Retina (tissue), 1 donor: ENCODE data around the gene COLEC12.
A peak's percentile ranks its signal among the peaks of the same experiment; 100 is the strongest.
"Not testable (repeated sequence)": the region's sequence is repeated elsewhere in the genome, so short reads cannot be mapped to it uniquely, and the experiment has no call there.

ENCODE experiments used
- DNase-seq: peaks from one replicate; pipeline ENCODE4 v3.0.0-alpha.2; 2016

The COLEC12 gene

DNA sequence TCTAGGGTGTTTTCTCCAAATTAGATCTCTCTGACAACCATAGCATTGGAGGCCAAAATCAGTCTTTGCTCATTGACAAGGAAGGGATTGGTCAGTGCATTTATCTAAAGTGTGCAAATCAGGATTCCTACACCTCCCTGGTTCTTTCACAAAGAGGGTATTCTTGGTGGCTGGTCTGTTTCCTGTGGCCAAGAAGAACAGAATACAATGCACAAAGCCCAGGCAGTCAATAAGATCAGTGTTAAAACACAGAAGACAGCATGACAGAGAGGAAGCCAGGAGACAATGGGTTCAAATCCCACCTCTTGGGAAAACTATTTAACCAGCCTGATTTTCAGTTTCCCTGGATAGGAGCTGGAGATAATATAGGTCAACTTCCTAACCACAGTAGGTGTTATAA lies 186.6 kb downstream of the COLEC12 start:
- no peak for DNase-seq

DNA sequence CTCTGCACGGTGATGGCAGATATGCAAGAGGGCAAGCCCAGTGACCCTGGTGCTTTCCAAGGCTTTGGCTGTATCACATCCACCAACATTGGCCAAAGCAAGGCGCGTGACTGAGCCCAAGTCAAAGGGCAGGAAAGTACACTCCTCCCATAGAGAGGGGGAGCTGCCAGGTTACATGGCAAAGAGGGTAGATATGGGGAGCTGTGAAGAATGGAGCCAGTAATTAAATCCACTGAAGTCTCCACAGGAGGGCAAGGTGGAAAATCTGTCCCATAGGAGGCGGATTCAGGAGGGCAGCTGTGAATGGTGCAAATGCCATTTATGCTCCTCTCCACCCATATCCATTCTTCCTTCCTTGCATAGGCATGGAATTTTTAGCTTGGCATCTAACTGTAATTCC lies 188.1 kb downstream of the COLEC12 start:
- DNase-seq: no peak

GRCh38 chr18:310042-310441 lies 190.5 kb downstream of the COLEC12 start:
- DNase-seq: no peak

GRCh38 chr18:308086-308485 lies 192.4 kb downstream of the COLEC12 start:
- not testable (repeated sequence) for DNase-seq

DNA sequence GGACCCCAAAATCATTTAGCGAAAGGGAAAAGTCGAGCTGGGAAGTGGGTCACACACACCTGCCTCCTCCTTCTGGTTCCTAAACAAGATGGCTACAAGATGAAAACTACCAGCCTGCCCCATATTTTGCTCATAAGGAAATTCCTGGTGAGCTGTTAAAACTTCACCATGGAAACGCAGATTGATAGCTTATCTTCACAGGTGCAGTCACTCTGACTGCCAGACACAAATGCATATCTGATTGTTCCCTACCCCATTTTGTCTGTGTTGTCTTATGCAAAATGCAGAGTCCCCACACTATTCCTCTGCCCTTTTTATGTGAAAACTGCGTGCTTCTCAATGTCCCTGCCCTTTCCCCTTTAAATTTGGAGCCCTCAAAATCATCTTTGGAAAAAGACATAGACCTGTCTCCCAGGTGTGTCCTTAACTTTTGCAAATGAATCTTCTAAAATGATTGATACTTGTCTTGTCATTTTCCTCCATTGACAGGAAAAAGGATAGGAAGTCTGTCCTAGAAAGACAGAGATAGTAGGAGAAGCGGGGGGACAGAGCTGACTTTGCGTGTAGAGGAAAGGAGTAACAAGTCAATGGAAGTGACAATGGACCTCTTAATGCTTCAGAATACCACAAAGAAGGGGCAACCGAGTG lies 193.8 kb downstream of the COLEC12 start:
- DNase-seq: no peak

DNA sequence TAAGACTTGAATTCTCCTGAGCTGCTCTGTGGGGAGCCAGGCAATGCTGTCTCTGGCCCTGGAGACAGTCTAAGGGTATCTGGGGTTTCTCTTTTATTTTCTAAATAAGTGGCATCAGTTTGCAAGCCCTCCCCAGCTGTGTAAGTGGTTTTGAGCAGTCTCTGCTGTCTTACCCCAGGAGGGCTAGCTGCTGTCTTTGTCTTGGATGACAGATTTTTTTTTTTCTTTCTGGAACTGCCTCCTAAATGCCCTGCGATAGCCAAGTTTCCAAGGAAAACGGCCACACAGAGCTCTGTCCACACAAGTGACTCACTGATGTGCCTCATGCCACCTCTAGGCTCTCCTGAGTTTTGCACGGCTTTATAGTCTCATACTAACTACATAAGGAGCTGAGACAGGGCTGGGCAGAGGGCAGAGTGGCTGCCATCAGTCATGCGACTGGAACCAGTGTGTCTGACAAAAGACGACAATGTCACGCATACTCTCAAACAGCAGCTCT lies 195.4 kb downstream of the COLEC12 start:
- DNase-seq: peak; percentile 49

DNA sequence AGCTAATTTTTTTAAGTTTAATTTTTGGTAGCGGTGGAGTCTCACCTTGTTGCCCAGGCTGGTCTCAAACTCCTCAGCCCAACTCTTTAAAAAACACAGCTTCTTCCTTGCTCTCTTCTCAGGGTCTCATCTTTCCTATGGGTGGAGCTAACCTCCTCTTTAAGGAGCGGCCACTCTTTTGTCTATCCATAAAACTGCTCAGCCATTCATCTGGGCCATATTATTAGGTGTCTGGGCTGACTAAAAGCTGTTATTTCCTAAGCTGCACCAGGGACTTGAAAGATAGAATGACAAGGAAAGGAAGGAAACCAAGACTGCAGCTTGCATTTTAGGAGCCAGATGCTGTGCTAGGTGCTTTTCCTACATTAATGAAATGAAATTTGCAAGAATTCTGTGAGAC lies 196.9 kb downstream of the COLEC12 start:
- no peak for DNase-seq

GRCh38 chr18:303011-303410 lies 197.5 kb downstream of the COLEC12 start:
- no peak for DNase-seq

GRCh38 chr18:302097-302496 lies 198.4 kb downstream of the COLEC12 start:
- no peak for DNase-seq

GRCh38 chr18:297936-298335 lies 202.6 kb downstream of the COLEC12 start:
- DNase-seq: no peak

DNA sequence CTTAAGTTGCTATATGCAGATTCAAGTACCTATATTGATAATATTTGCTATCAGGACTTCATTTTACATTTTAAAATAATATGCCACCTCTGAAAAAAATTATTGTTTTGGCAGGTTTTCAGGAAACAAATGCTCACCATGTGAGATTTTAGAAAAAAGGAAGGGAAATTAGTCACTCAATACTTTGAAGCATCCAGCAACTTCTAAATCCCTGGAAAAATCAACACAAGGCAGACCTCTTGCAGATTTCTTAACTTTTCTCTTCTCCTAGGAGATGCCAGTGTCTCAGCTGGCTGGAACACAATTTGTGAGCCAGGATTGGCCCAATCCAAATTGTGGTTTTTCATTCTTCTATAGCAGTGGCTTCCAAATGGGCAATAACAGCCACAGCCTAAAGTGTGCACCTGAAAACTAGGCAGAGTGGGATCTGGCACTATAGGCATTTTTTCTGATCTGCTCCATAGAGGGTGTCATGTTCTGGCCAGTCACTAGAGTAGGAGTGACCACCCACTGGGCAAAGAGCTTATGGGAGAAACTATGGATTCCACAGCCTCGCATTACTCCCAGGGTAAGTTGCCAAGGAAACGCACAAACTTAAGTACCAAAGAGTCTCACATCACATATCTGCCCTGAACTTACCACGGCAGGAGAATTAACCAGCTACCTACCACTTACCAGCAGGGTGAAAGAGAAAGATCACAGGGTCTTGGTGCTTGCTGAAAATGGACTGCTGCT lies 204.6 kb downstream of the COLEC12 start:
- no peak for DNase-seq

DNA sequence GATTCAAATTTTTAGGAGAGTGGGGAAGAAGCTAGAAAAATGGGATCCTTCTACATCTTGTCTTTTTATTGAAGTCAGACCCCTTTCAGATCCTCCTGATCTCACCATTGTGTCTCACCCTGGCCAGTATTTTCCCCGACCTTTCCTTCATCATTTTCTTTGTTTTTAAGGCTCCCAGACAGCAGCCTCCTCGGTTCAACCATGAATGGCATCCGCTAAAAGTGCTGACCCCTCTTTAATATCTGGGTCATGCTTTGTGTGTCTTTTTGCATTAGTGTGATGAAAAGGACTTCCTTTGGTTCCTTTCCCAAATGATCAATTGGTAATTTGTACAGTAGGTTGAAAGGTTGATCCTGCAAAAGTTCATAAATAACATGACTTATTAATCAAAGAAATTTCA lies 205.9 kb downstream of the COLEC12 start:
- peak; percentile 55 for DNase-seq

- no peak for DNase-seq
Observed at GRCh38 chr18:293536-293935, 207.0 kb downstream of the COLEC12 start.

GRCh38 chr18:292271-292670 lies 208.2 kb downstream of the COLEC12 start:
- no peak for DNase-seq

DNA sequence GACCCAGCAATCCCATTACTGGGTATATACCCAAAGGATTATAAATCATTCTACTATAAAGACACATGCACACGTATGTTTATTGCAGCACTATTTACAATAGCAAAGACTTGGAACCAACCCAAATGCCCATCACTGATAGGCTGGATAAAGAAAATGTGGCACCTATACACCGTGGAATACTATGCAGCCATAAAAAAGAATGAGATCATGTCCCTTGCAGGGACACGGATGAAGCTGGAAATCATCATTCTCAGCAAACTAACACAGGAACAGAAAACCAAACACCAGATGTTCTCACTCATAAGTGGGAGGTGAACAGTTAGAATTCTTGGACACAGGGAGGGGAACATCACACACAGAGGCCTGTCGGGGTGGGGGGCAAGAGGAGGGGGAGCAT lies 210.5 kb downstream of the COLEC12 start:
- not testable (repeated sequence) for DNase-seq

DNA sequence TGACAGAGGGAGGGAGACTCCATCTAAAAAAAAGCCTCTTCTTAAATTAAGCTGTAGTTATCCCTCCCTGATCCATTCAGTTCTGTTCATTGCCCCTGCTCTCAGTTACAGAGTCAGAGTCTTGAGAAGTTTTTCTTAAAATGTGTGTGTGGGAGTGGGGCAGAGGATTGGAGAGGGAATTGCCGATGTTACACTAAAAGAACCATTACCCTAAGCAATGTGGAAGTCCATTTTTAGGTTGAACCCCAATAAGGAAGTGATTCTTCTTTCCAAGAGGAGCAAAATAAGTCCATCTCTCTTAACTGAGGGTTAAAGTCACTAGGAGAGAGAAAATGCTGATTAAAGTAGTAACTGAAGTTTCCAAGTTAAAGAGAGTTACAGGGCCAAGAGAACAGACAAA lies 211.5 kb downstream of the COLEC12 start:
- no peak for DNase-seq

DNA sequence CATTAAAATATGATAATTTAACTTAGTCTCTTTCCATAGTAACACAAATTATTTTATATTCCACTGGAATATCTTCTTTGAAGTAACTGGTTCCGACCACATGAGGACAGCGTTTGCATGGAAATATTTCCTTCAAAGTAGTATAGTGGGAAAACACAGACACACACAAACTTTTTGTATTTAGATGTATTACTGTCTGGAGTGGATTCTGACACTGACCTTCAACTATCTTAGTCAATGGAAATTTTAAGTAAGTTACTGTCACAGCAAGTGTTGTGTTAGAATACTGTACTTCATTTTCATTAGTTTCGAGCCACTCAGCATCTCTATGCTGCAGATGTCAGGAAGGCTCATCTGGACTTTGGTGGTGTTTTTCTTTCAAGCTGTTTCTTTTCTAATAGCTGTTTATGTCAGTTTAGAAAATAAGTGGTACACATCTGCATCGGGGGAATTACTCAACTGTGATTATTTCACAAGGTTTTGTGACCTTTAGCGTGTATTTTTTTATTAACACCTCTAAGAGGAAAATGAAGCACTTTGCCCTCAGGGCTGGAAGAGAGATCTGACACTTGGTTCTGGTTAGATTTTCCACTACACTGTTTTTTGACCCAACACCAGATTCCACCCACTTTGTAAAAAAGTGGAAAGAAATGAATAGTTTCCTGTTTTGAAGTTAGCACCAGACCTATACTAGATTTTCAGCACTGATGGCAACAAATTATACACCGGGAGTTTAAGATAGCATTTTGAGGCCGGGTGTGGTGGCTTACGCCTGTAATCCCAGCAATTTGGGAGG lies 213.8 kb downstream of the COLEC12 start:
- DNase-seq: peak; percentile 21

- DNase-seq: no peak
Observed at GRCh38 chr18:285817-286216, 214.7 kb downstream of the COLEC12 start.

GRCh38 chr18:275486-275885 lies 225.0 kb downstream of the COLEC12 start:
- DNase-seq: no peak

DNA sequence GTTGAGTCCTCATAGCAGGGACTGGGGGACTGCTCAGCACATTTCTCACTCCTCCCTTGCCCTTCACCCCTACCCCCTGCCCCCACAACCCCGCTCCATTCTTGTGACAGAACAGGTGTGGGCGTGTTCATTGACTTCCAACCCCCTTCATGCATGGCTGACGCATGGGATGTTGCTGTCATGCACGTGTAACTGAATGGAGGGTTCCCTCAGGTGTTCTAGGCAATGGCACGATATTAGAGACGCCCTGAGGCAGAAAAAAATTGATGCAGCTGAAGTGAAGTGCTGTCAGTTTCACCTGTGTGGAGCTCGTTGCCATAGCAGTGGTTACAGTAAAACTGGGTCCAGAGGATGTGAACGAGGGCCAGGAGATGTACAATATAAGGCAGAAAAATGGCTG lies 226.2 kb downstream of the COLEC12 start:
- no peak for DNase-seq

GRCh38 chr18:273525-273924 lies 227.0 kb downstream of the COLEC12 start:
- DNase-seq: no peak

- DNase-seq: no peak
Observed at GRCh38 chr18:272650-273049, 227.9 kb downstream of the COLEC12 start.

DNA sequence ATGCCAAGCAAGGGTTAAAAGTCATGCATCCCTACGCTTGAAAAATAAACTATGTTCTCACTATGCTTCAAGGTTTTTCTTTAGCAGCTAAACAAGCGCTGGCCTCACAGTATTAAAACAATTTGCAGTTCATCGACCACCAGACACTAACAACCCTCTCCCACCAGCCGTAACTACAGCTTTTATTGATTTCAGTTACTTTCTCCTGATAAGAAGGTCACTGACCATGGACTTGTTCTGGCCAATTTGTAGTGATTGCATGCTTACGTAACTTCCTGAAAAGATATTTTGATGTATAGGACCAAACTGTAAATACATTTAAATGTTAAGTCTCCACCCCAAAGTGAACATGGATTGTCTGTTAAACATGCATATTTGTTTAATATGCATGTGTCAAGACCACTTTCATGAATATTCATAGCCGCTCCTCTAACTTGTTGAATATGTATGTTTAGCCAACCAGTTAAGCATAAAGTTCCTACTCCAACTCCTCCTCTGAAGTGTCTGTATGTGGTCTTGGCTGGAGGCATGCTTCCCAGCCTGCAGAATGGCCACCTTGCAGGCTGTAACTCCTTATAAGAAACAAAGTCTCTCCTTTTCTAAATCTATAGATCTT lies 230.9 kb downstream of the COLEC12 start:
- DNase-seq: no peak
